Loucy (cell line): ENCODE measurements around the gene CCBE1.
A peak's percentile ranks its signal among the peaks of the same experiment; 100 is the strongest.

ENCODE experiments used
- H2AFZ ChIP-seq: fragments of 200-600 bp; sonication (generic); 2 replicates; pipeline ENCODE4 v1.6.0; 2016; ENCODE audit warnings: antibody characterized with exemption, mild to moderate bottlenecking, low read length, moderate library complexity
- H3F3A ChIP-seq: fragments of 200-600 bp; 2 replicates; pipeline ENCODE4 v1.6.0; 2016; ENCODE audit warnings: antibody characterized with exemption, low read depth, mild to moderate bottlenecking
- H3K27me3 ChIP-seq: fragments of 200-600 bp; sonication (generic); 2 replicates; pipeline ENCODE4 v1.6.1; 2014; ENCODE audit warnings: low read length, mild to moderate bottlenecking; ENCODE audit not compliant: insufficient read depth, poor library complexity, severe bottlenecking
- H3K36me3 ChIP-seq: fragments of 200-600 bp; sonication (generic); 2 replicates; pipeline ENCODE4 v1.6.1; 2016; ENCODE audit warnings: low read length; ENCODE audit not compliant: insufficient read depth
- H3K4me1 ChIP-seq: fragments of 200-600 bp; sonication (generic); 2 replicates; pipeline ENCODE4 v1.5.1; 2014; ENCODE audit warnings: low read length, mild to moderate bottlenecking; ENCODE audit not compliant: insufficient read depth, poor library complexity, severe bottlenecking
- H3K4me2 ChIP-seq: fragments of 200-600 bp; sonication (generic); 2 replicates; pipeline ENCODE4 v1.6.0; 2014; ENCODE audit warnings: antibody characterized with exemption, low read length, low read depth, mild to moderate bottlenecking; ENCODE audit not compliant: poor library complexity, severe bottlenecking
- H3K4me3 ChIP-seq: fragments of 200-600 bp; sonication (generic); 2 replicates; pipeline ENCODE4 v1.5.1; 2014; ENCODE audit warnings: low read length, mild to moderate bottlenecking, mixed read lengths; ENCODE audit not compliant: poor library complexity, severe bottlenecking
- H3K79me2 ChIP-seq: fragments of 200-600 bp; sonication (generic); 2 replicates; pipeline ENCODE4 v1.6.1; 2014; ENCODE audit warnings: low read length; ENCODE audit not compliant: insufficient read depth
- H3K9ac ChIP-seq: fragments of 200-600 bp; sonication (generic); 2 replicates; pipeline ENCODE4 v1.6.0; 2014; ENCODE audit warnings: mild to moderate bottlenecking, low read depth, low read length, moderate library complexity; ENCODE audit not compliant: poor library complexity, severe bottlenecking
- H3K9me2 ChIP-seq: fragments of 200-600 bp; sonication (generic); replicated peaks from 2 replicates; pipeline ENCODE4 v1.6.1; 2016; ENCODE audit warnings: low read depth, low read length, mixed read lengths
- H3K9me3 ChIP-seq: fragments of 200-600 bp; sonication (generic); 2 replicates; pipeline ENCODE4 v1.6.1; 2014; ENCODE audit warnings: mild to moderate bottlenecking, antibody characterized with exemption, low read length, low read depth; ENCODE audit not compliant: insufficient read depth
- H4K20me1 ChIP-seq: fragments of 200-600 bp; sonication (generic); 2 replicates; pipeline ENCODE4 v1.6.0; 2014; ENCODE audit warnings: antibody characterized with exemption, low read length, mild to moderate bottlenecking; ENCODE audit not compliant: insufficient read depth, poor library complexity, severe bottlenecking
- EZH2phosphoT487 ChIP-seq: fragments of 200-600 bp; IDR thresholded peaks from 2 replicates; pipeline ENCODE4 v1.6.1; 2018; ENCODE audit warnings: antibody characterized with exemption, mild to moderate bottlenecking, moderate library complexity, borderline replicate concordance
- TF ChIP-seq, protein P1 (sequence below): fragments of 200-600 bp; sonication (generic); conservative IDR thresholded peaks from 2 replicates; pipeline ENCODE4 v1.5.1; 2014; ENCODE audit warnings: mild to moderate bottlenecking, antibody characterized with exemption, low read length

CCBE1 gene

GRCh38 chr18:59690996-59691395 is 6.2 kb downstream of the CCBE1 start:
- Histone ChIP-seq H2AFZ (no peak overlapping the region), H3K9me2 (no peaks in the 10 kb centered on the region), H3K9ac (no peak overlapping the region), H3K36me3 (no peaks in the 10 kb centered on the region), H3K9me3 (no peaks in the 10 kb centered on the region), H3K4me2 (peak overlapping the region; percentile 26), H4K20me1 (no peaks in the 10 kb centered on the region), H3F3A (no peaks in the 10 kb centered on the region), H3K4me3 (no peak overlapping the region), H3K79me2 (no peaks in the 10 kb centered on the region), H3K4me1 (peaks cover 11% of the 10 kb centered on the region), H3K27me3 (no peaks in the 10 kb centered on the region)
- TF ChIP-seq EZH2phosphoT487: no peak
- TF ChIP-seq, protein P1, sequence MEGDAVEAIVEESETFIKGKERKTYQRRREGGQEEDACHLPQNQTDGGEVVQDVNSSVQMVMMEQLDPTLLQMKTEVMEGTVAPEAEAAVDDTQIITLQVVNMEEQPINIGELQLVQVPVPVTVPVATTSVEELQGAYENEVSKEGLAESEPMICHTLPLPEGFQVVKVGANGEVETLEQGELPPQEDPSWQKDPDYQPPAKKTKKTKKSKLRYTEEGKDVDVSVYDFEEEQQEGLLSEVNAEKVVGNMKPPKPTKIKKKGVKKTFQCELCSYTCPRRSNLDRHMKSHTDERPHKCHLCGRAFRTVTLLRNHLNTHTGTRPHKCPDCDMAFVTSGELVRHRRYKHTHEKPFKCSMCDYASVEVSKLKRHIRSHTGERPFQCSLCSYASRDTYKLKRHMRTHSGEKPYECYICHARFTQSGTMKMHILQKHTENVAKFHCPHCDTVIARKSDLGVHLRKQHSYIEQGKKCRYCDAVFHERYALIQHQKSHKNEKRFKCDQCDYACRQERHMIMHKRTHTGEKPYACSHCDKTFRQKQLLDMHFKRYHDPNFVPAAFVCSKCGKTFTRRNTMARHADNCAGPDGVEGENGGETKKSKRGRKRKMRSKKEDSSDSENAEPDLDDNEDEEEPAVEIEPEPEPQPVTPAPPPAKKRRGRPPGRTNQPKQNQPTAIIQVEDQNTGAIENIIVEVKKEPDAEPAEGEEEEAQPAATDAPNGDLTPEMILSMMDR: no peak

DNA sequence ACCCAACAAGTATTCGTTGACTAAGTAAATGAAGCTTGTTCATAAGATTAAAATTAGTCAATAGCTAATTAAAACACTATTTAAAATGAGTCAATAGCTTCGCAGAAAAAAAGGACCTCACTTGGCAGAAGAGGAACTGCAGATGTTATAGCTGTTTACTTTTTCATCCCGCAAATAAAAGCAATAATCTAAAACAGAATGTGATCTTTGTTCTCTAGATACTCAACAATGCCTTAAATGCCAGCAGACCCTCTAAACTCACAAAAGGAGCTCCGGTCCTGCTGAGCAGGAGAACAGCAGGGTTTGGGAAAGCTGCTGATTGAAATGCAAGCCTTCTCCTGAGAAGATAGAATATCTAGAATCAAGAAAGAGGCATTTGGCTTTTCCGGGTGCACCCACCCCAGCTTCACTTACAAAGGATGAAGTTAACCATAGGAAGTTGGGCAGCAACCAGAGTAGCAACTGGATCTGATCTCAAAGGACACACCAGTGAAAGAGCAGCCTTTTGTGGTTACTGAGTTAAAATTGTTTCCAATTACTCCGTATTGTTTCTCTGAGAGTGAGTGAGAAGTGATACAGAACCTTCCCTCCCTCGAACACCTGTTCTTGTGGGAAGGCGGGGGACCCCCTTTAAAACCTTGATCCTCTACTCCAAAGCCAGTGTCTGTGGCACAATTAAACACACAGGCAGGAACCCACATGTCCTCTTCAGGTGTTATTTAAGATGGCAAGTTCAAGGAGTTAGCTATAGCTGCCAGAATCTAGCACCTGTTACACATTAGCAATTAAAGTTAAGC is 6.8 kb downstream of the CCBE1 start:
- TF ChIP-seq EZH2phosphoT487: no peak
- TF ChIP-seq, protein P1: no peak
- H3K4me2 ChIP-seq: peak overlapping the region; percentile 26
- H3K9me3 ChIP-seq: no peaks in the 10 kb centered on the region

DNA sequence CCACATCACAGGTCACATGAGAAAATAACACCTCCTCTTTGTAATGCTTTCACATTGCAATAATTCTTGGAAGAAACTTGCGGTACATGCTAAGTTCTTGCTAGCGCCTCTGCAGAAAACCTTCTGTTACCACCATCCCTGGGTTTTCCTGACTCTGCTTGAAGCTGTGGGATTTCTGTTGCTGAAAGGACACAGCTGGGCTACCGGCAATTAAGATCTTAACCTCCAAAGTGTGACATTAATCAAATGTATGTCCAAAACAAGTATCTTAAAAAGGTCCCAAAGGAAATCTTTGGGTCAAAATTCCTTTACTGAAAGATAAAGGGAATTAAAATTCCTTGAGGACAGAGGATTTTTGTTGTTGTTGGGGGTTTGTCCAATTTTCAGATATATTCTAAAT is 7.5 kb downstream of the CCBE1 start:
- Histone ChIP-seq H3K36me3 (no peaks in the 10 kb centered on the region), H3K4me2 (no peak overlapping the region), H4K20me1 (no peaks in the 10 kb centered on the region), H3K4me3 (no peak overlapping the region), H3K79me2 (no peaks in the 10 kb centered on the region), H3F3A (no peaks in the 10 kb centered on the region), H3K9me3 (no peaks in the 10 kb centered on the region), H3K4me1 (peaks cover 11% of the 10 kb centered on the region), H3K9me2 (no peaks in the 10 kb centered on the region), H3K9ac (no peak overlapping the region), H3K27me3 (no peaks in the 10 kb centered on the region), H2AFZ (no peak overlapping the region)
- TF ChIP-seq, protein P1: no peak
- no peak for TF ChIP-seq EZH2phosphoT487

More for the DNA sequence above, 6.8 kb downstream of the CCBE1 start:
- H3K27me3 ChIP-seq: no peaks in the 10 kb centered on the region
- H3K9me2 ChIP-seq: no peaks in the 10 kb centered on the region
- no peaks in the 10 kb centered on the region for H3K79me2 ChIP-seq
- H3F3A ChIP-seq: no peaks in the 10 kb centered on the region
- peaks cover 11% of the 10 kb centered on the region for H3K4me1 ChIP-seq
- no peaks in the 10 kb centered on the region for H3K36me3 ChIP-seq
- no peak overlapping the region for H3K9ac ChIP-seq
- H2AFZ ChIP-seq: no peak overlapping the region
- H3K4me3 ChIP-seq: no peak overlapping the region
- H4K20me1 ChIP-seq: no peaks in the 10 kb centered on the region
